ENCODE results near the gene NPLOC4. TPM values are rescaled to one million over a fixed set of nuclear protein-coding genes. Genes with fewer than 3 reads are reported as not detected.

The NPLOC4 gene
- total RNA-seq, 1 donor from 2014 or later: 87.5 TPM

DNA sequence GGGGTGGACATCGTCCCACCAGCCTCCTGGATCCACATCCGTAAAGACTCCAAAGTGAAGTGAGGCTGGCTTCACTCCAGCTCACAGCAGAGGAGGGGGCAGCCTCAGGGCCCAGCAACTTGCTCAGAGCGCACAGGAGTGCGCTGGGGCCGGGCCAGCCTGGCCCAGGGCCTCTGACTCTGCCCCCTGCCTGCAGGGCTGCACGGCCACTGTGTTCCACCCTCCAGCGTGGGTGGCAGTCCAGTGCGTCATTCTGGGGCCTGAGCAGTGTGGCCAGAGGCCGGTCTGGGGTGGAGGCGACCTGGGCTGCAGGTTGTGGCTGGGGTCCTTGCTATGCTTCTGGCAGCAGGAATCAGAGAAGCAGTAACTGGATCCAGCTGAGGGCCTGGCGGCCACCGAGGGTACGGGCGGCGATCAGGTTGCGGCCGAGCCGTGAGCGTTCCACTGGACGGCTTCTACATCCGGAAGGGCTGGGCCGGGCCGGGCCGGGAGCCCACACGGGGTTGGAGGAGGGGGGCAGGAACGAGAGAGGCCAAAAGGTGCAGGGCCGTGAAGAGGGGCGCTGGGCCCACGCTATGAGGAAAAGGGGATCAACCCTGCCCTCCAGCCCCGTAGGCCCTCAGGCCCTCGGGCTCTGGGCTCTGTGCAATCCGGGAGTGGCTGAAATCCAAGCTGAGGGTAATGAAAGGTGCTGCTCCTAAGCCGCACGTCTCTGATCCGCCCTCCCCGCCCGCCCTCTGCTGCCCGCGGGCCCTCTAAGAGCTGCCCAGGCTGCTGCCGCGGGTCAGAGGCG, 109.1 kb downstream of the NPLOC4 start, which contains the start of gene FSCN2:
Gene FSCN2, plus strand, starts transcription at position 787 of the 793 bp plus-strand sequence. CDS start 155 bp downstream, outside the sequence.
- H3K4me1 ChIP-seq: peaks cover 9% of the 10 kb centered on the region
- no peaks in the 10 kb centered on the region for H3K9me3 ChIP-seq (replicated peaks)
- H3K36me3 ChIP-seq: no peaks in the 10 kb centered on the region
- intact Hi-C loops (cut with micrococcal nuclease): no loop called here
- peaks cover 79% of the 10 kb centered on the region for H3K27me3 ChIP-seq (ENCODE audit: low read depth)
- H3K4me3 ChIP-seq: no peak within 1 kb of the TSS
- no peak within 1 kb of the TSS for H3K27ac ChIP-seq (replicated peaks)
- TF ChIP-seq, protein P1, sequence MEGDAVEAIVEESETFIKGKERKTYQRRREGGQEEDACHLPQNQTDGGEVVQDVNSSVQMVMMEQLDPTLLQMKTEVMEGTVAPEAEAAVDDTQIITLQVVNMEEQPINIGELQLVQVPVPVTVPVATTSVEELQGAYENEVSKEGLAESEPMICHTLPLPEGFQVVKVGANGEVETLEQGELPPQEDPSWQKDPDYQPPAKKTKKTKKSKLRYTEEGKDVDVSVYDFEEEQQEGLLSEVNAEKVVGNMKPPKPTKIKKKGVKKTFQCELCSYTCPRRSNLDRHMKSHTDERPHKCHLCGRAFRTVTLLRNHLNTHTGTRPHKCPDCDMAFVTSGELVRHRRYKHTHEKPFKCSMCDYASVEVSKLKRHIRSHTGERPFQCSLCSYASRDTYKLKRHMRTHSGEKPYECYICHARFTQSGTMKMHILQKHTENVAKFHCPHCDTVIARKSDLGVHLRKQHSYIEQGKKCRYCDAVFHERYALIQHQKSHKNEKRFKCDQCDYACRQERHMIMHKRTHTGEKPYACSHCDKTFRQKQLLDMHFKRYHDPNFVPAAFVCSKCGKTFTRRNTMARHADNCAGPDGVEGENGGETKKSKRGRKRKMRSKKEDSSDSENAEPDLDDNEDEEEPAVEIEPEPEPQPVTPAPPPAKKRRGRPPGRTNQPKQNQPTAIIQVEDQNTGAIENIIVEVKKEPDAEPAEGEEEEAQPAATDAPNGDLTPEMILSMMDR (IDR thresholded peaks at IDR 0.05; ENCODE audit: borderline replicate concordance): no peak
- DNase-seq: no peak

DNA sequence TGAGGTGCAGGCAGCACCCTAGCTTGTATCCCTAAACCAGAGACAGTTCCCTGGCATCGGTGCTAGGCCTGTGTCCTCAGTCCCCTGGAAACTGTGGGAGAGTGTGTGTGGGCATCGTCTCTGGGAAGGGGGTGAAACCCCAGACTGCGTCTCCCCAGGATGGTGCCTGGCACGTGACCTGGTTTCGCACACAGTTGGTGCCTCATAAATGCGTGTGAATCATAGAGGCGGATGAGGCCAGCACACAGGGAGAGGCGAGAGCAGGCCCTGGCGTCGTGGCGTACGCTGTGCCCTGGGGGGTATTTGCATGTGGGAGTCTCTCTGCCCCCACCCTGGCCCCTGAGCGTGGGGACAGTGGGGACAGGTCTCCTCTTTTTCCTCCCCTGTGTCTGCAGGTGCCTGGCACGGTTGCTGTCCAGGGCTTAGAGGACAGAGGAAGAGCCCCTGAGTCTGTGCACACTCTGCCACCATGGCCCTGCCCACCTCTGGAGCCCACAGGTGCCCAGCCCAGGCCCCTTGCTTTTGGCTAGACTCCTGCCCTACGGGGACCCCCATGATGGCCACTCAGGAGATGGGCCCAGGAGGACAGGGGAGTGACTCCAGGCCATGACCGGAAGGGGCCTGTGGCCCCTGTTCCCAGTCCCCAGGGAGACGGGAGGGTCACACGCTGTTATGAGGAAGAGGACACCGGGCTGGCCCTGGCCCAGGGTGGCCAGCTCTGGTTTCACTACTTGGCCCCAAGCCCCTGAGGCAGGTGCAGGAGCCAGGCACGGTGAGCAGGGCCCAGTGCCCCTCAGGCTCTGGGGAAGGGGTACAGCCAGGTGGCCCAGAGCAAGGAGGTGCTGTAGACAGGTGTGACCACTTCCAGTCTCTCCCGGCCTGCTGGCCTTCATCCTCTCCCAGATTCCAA, 110.0 kb downstream of the NPLOC4 start:
- Histone ChIP-seq H3K4me1 (peaks cover 9% of the 10 kb centered on the region), H3K4me3 (no peak overlapping the region), H3K27me3 (ENCODE audit: low read depth) (peaks cover 83% of the 10 kb centered on the region), H3K36me3 (no peaks in the 10 kb centered on the region), H3K9me3 (replicated peaks) (no peaks in the 10 kb centered on the region), H3K27ac (replicated peaks) (no peak overlapping the region)
- DNase-seq: no peak
- intact Hi-C loops (cut with micrococcal nuclease): no loop called here
- TF ChIP-seq, protein P1 (IDR thresholded peaks at IDR 0.05; ENCODE audit: borderline replicate concordance): no peak

DNA sequence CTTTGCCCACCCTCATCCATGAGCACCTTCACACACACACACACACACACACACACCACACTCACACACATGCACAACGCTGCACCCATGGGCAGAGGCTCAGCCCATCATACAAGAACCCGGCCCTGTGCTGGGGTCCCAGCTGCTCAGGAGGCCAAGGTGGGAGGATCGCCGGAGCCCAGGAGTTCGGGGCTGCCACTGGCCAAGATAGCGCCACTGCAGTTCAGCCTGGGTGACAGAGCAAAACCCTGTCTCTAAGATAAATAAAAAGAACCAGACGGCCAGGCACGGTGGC, 112.1 kb downstream of the NPLOC4 start:
- H3K27ac ChIP-seq (replicated peaks): no peak overlapping the region

DNA sequence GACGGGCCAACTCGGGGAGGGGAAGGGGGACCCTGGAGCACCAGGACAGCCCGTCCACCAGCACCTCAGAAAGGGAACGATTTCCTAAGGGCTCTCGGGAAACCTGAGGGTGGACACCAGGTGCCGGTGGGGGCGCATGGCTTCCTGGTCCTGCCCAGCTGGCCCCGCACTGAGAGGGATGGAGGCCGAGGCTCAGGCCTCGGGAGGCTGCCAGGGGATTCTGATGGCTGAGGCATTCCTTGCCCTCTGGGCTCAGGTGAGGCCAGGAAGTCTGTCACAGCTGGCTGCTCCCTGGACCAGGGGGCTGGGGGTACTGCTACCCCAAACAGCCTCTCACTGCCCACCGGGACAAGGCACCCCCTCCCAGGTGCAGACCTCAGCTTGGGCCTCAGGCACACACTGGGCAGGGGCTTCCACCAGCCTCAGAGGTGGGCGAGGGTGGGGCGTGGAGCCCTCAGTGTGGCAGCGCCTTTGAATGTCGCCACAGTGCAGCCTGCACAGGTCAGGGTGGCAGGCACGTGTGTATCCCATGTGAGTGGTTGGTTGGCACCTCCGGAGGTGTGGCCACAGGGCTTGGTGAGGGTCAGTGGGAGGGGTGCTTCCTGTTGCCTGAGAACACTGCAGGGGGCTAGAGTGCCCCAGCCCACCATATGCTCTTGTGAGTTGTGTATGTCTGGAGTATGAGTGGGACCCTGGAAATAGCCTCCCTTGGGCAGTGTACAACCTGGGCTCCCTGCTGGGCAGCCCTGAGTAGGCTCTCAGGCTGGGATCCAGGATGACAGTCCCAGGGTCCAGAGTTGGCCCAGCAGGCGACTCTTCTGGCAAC, 112.7 kb downstream of the NPLOC4 start:
- Histone ChIP-seq H3K27me3 (ENCODE audit: low read depth) (peaks cover 84% of the 10 kb centered on the region), H3K4me1 (peaks cover 17% of the 10 kb centered on the region), H3K9me3 (replicated peaks) (no peaks in the 10 kb centered on the region), H3K27ac (replicated peaks) (no peak overlapping the region), H3K36me3 (no peaks in the 10 kb centered on the region), H3K4me3 (no peak overlapping the region)
- no peak for DNase-seq
- intact Hi-C loops (cut with micrococcal nuclease): no loop called here
- TF ChIP-seq, protein P1 (IDR thresholded peaks at IDR 0.05; ENCODE audit: borderline replicate concordance): no peak

More for the DNA sequence above, 112.1 kb downstream of the NPLOC4 start:
- no peak for DNase-seq
- Histone ChIP-seq H3K9me3 (replicated peaks) (no peaks in the 10 kb centered on the region), H3K36me3 (no peaks in the 10 kb centered on the region), H3K4me3 (no peak overlapping the region), H3K4me1 (peaks cover 12% of the 10 kb centered on the region), H3K27me3 (ENCODE audit: low read depth) (peaks cover 84% of the 10 kb centered on the region)
- intact Hi-C loops (cut with micrococcal nuclease): no loop called here
- TF ChIP-seq, protein P1 (IDR thresholded peaks at IDR 0.05; ENCODE audit: borderline replicate concordance): no peak
